CD4-positive, alpha-beta memory T cell (primary cell): Measurements from ENCODE around the gene THSD4. TPM values are rescaled to one million over a fixed set of nuclear protein-coding genes. Genes with fewer than 3 reads are reported as not detected.

Experiments used
- CTCF ChIA-PET: fragments of 350-600 bp; sonication (Branson Sonifier 250); formaldehyde crosslinking; loops from one replicate; lab custom pipeline; 2021; ENCODE audit warnings: inconsistent platforms; ENCODE audit not compliant: partially characterized antibody; lab: Charles Lee
- POLR2A ChIA-PET: fragments of 350-600 bp; sonication (Branson Sonifier 250); formaldehyde crosslinking; loops from one replicate; lab custom pipeline; 2021; ENCODE audit not compliant: partially characterized antibody; lab: Charles Lee
- DNase-seq, 5 donors: peaks; one replicate each; pipeline versions ENCODE4 v3.0.0 to v3.0.0-alpha.2; 2020 to 2022; ENCODE audit warnings: mixed read lengths in 1 of 5
- H3K27ac ChIP-seq: one replicate; pipeline ENCODE4 v1.7.0; 2013; ENCODE audit warnings: low read depth, low read length
- H3K27me3 ChIP-seq: 2 replicates; pipeline ENCODE4 v1.7.0; 2013; ENCODE audit warnings: mild to moderate bottlenecking, low read length, moderate library complexity; ENCODE audit not compliant: insufficient read depth
- H3K36me3 ChIP-seq: 2 replicates; pipeline ENCODE4 v1.7.0; 2013; ENCODE audit warnings: mild to moderate bottlenecking, low read length, moderate library complexity; ENCODE audit not compliant: insufficient read depth
- H3K4me1 ChIP-seq: 2 replicates; pipeline ENCODE4 v1.7.0; 2013; ENCODE audit warnings: mild to moderate bottlenecking, low read length, moderate library complexity; ENCODE audit not compliant: insufficient read depth
- H3K4me3 ChIP-seq, 2 donors: one replicate each; pipeline ENCODE4 v1.7.0; 2013; ENCODE audit warnings: low read length in 2 of 2, mild to moderate bottlenecking in 1 of 2
- H3K9me3 ChIP-seq, 2 donors: one replicate each; pipeline ENCODE4 v1.7.0; 2013; ENCODE audit warnings: low read length in 2 of 2, control low read depth in 1 of 2; ENCODE audit not compliant: control insufficient read depth in 1 of 2
- H3K27ac Mint-ChIP-seq, 7 donors: one replicate each; pipeline ENCODE4 v1.8.0; 2020 to 2021; ENCODE audit warnings: mixed read lengths in 7 of 7, mild to moderate bottlenecking in 6 of 7, inconsistent platforms in 3 of 7, moderate library complexity in 3 of 7
- H3K27me3 Mint-ChIP-seq, 2 donors: one replicate each; pipeline ENCODE4 v1.8.0; 2020 to 2021; ENCODE audit warnings: mixed read lengths in 2 of 2
- H3K36me3 Mint-ChIP-seq, 2 donors: one replicate each; pipeline ENCODE4 v1.8.0; 2020 to 2021; ENCODE audit warnings: mixed read lengths in 2 of 2, inconsistent platforms in 1 of 2, mild to moderate bottlenecking in 1 of 2
- H3K4me1 Mint-ChIP-seq, 4 donors: one replicate each; pipeline ENCODE4 v1.8.0; 2020 to 2021; ENCODE audit warnings: mixed read lengths in 4 of 4, mild to moderate bottlenecking in 1 of 4
- H3K4me3 Mint-ChIP-seq, 8 donors: one replicate each; pipeline ENCODE4 v1.8.0; 2020 to 2021; ENCODE audit warnings: mixed read lengths in 8 of 8, mild to moderate bottlenecking in 7 of 8, moderate library complexity in 6 of 8, inconsistent platforms in 3 of 8
- H3K9me3 Mint-ChIP-seq, 8 donors: one replicate each; pipeline ENCODE4 v1.8.0; 2020 to 2021; ENCODE audit warnings: mixed read lengths in 8 of 8, mild to moderate bottlenecking in 5 of 8, inconsistent platforms in 3 of 8, moderate library complexity in 1 of 8
- intact Hi-C: fragments of 100-400 bp; cut with micrococcal nuclease; formaldehyde crosslinking; loops from one replicate; pipeline ENCODE4 v1.15.1; 2023
- polyA plus RNA-seq, 2 donors: library from polyadenylated mRNA; unstranded; fragments of 300-500 nt; fragmentation: Illumina TruSeq; gene quantifications; one replicate each; pipeline ENCODE4 v1.2.3, GENCODE V29; 2021
- total RNA-seq, 2 experiments: library from RNA; stranded (reverse); gene quantifications; one replicate each; pipeline ENCODE4 v1.2.3, GENCODE V29; 2021

The THSD4 gene
- total and polyA plus RNA-seq, 4 experiments from 2014 or later = not detected

DNA sequence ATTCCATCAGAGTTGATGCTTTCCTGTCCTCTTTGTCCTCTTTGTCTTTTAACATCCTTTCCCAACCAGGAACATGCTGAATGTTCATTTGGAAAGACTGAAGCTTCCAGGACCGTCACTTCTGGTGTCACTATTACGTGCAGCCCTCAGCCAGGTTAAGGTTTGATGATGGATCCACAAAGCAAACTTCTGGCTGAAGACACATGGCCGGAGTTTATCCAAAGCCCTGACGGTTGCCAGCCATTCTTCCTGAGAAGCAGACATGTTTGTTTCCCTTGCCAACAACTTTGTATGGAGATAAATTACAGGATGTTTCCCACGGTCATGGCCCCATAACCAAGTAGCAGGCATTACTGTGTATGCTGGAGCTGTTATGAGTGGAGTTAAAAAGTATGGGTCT lies 236.9 kb downstream of the THSD4 start:
- H3K36me3 ChIP-seq = no peaks in the 10 kb centered on the region
- Mint-ChIP-seq H3K4me3 (no peak overlapping the region), H3K36me3 (no peaks in the 10 kb centered on the region), H3K4me1 (peaks cover 1 to 8% (median 6%) of the 10 kb centered on the region in 4 donors), H3K27me3 (peaks cover 9 to 11% of the 10 kb centered on the region in 2 donors), H3K9me3 (no peaks in the 10 kb centered on the region), H3K27ac (no peak overlapping the region)
- H3K4me1 ChIP-seq = no peaks in the 10 kb centered on the region
- ChIA-PET POLR2A (no interaction called here), CTCF (no interaction called here)
- H3K27me3 ChIP-seq = no peaks in the 10 kb centered on the region
- DNase-seq = no peak
- H3K27ac ChIP-seq = no peak overlapping the region
- intact Hi-C loops = no loop called here
- H3K4me3 ChIP-seq = no peak overlapping the region
- H3K9me3 ChIP-seq = no peaks in the 10 kb centered on the region

DNA sequence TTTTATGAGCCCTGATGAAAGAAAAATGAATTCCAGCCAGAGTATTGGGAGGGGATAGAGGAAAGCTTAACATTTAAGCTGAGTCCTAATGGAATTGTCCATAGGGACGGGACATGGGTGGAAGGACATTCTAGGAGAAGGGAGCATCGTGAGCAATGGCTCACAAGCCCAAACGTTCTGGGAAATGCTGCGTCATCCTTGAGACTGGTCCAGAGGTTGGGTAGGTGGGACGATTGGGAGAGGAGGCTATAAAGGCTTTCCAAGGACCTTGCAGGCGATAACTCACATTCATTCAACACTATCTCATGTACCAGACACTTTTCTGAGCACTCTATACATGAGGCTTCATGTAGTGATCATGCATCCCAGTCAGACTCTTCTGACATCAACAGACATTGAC lies 237.5 kb downstream of the THSD4 start:
- no peak for DNase-seq
- no peak overlapping the region for H3K27ac Mint-ChIP-seq
- H3K4me1 ChIP-seq = no peaks in the 10 kb centered on the region
- intact Hi-C loops = no loop called here
- H3K9me3 ChIP-seq = no peaks in the 10 kb centered on the region
- no peak overlapping the region for H3K4me3 ChIP-seq
- H3K36me3 Mint-ChIP-seq = no peaks in the 10 kb centered on the region
- no peaks in the 10 kb centered on the region for H3K27me3 ChIP-seq
- H3K36me3 ChIP-seq = no peaks in the 10 kb centered on the region
- ChIA-PET POLR2A (no interaction called here), CTCF (no interaction called here)
- peaks cover 0 to 8% (median 6%) of the 10 kb centered on the region in 4 donors for H3K4me1 Mint-ChIP-seq
- peaks cover 8 to 10% of the 10 kb centered on the region in 2 donors for H3K27me3 Mint-ChIP-seq
- no peak overlapping the region for H3K27ac ChIP-seq
- no peaks in the 10 kb centered on the region for H3K9me3 Mint-ChIP-seq
- H3K4me3 Mint-ChIP-seq = no peak overlapping the region

DNA sequence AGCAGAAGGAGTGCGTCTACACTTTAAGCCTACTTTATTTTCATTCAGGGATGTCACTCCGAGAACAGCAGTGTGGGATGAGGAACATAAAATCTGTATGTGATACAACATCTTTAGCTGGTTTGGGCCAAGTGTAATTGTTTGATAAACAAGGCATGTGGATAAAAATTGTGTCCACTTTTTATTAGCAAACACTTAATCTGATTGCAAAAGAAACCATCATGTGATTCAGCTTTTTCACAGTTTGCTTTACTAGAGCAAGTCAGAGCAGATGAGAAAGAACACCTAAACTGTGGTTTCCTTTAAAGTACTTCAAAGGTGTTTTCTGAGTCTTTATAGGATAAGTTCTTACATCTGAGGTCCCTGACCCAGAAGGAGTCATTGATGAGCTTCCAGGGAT lies 237.9 kb downstream of the THSD4 start:
- H3K9me3 ChIP-seq = no peaks in the 10 kb centered on the region
- ChIA-PET CTCF (no interaction called here), POLR2A (no interaction called here)
- Mint-ChIP-seq H3K9me3 (no peaks in the 10 kb centered on the region), H3K36me3 (no peaks in the 10 kb centered on the region), H3K4me1 (peaks cover 0 to 8% (median 6%) of the 10 kb centered on the region in 4 donors), H3K27me3 (peaks cover 8% of the 10 kb centered on the region in 2 donors), H3K4me3 (no peak overlapping the region), H3K27ac (no peak overlapping the region)
- H3K27me3 ChIP-seq = no peaks in the 10 kb centered on the region
- H3K4me3 ChIP-seq = no peak overlapping the region
- no peaks in the 10 kb centered on the region for H3K4me1 ChIP-seq
- DNase-seq = no peak
- no peaks in the 10 kb centered on the region for H3K36me3 ChIP-seq
- H3K27ac ChIP-seq = no peak overlapping the region
- intact Hi-C loops = no loop called here

DNA sequence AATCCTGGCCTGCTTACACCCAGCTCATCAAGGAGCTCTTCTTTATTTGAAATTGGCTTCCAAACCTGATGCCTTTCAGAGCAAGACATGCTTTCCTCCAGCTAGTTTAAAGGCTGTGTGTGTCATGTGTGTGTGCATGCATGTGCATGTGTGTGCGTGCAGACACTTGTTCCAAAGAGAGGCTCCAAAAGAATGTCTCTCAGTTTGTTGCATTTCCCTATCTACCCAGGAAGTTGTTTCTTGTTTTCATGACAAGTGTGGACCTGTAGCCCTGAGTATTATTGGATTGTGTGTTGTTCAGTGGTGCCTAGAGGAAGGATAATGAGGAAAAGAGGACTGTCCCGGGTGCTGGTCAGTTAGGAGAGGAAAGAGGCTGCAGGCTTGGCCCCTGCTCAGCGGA lies 240.0 kb downstream of the THSD4 start:
- no peak for DNase-seq
- no peak overlapping the region for H3K4me3 ChIP-seq
- H3K4me1 ChIP-seq = no peaks in the 10 kb centered on the region
- no peaks in the 10 kb centered on the region for H3K27me3 ChIP-seq
- no peak overlapping the region for H3K27ac ChIP-seq
- H3K9me3 ChIP-seq = no peaks in the 10 kb centered on the region
- intact Hi-C loops = no loop called here
- Mint-ChIP-seq H3K36me3 (no peaks in the 10 kb centered on the region), H3K4me3 (no peak overlapping the region), H3K27ac (no peak overlapping the region), H3K9me3 (no peaks in the 10 kb centered on the region), H3K27me3 (peaks cover 2 to 11% of the 10 kb centered on the region in 2 donors), H3K4me1 (peaks cover 0 to 8% (median 6%) of the 10 kb centered on the region in 4 donors)
- H3K36me3 ChIP-seq = no peaks in the 10 kb centered on the region
- ChIA-PET POLR2A (no interaction called here), CTCF (no interaction called here)

DNA sequence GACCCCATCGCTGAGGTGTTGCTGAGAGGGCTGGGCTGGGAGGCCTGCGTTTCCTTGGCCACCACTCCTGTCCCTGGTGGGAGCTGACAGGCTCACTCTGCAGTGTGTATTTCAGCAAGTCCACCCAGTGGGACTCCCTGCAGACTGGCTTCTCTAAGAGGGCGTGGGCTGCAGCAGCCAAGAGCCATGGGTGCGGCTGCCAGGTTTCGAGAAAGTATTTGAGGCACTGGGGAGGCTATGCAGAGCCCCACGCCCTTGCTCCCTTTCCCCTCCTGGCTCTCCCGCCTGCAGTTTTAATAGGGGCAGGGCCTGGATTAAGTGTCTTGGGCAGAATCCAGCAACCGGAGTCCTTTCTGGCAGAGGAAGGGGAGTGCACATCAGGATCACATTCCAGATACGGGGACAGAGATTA lies 242.1 kb downstream of the THSD4 start:
- H3K4me1 ChIP-seq = no peaks in the 10 kb centered on the region
- no peaks in the 10 kb centered on the region for H3K9me3 ChIP-seq
- H3K4me1 Mint-ChIP-seq = peaks cover 0 to 8% (median 6%) of the 10 kb centered on the region in 4 donors
- H3K4me3 Mint-ChIP-seq = no peak overlapping the region
- H3K4me3 ChIP-seq = no peak overlapping the region
- DNase-seq = no peak
- H3K27ac ChIP-seq = no peak overlapping the region
- ChIA-PET POLR2A (no interaction called here), CTCF (no interaction called here)
- peaks cover 0 to 9% of the 10 kb centered on the region in 2 donors for H3K27me3 Mint-ChIP-seq
- H3K36me3 ChIP-seq = no peaks in the 10 kb centered on the region
- intact Hi-C loops = no loop called here
- H3K36me3 Mint-ChIP-seq = no peaks in the 10 kb centered on the region
- H3K27ac Mint-ChIP-seq = no peak overlapping the region
- no peaks in the 10 kb centered on the region for H3K9me3 Mint-ChIP-seq
- no peaks in the 10 kb centered on the region for H3K27me3 ChIP-seq

DNA sequence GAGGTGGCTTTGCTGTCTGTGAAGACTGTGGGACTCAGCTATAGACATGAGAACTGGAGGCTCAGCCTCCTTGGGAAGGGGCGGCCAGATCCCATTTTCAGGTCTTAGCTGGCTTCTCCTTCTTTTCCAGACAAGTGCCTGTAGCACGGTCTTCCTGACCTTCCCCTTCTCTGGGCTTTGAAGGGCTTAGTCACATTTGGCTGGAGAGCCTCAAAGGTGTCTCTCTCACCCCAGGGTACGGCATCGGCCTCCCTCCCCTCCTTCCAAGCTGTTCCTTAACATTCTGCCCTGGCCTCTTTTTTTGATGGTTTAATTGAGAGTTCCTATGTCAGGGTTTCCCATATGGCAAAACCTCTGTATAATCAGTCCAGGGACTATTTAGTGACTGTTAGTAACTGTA lies 242.7 kb downstream of the THSD4 start:
- Histone ChIP-seq H3K4me1 (no peaks in the 10 kb centered on the region), H3K27me3 (no peaks in the 10 kb centered on the region), H3K9me3 (no peaks in the 10 kb centered on the region), H3K4me3 (no peak overlapping the region), H3K36me3 (no peaks in the 10 kb centered on the region), H3K27ac (no peak overlapping the region)
- H3K9me3 Mint-ChIP-seq = no peaks in the 10 kb centered on the region
- H3K27ac Mint-ChIP-seq = no peak overlapping the region
- peaks cover 0 to 3% (median 2%) of the 10 kb centered on the region in 4 donors for H3K4me1 Mint-ChIP-seq
- H3K4me3 Mint-ChIP-seq = no peak overlapping the region
- peaks cover 0 to 9% of the 10 kb centered on the region in 2 donors for H3K27me3 Mint-ChIP-seq
- ChIA-PET CTCF (no interaction called here), POLR2A (no interaction called here)
- no peak for DNase-seq
- no peaks in the 10 kb centered on the region for H3K36me3 Mint-ChIP-seq
- intact Hi-C loops = no loop called here

DNA sequence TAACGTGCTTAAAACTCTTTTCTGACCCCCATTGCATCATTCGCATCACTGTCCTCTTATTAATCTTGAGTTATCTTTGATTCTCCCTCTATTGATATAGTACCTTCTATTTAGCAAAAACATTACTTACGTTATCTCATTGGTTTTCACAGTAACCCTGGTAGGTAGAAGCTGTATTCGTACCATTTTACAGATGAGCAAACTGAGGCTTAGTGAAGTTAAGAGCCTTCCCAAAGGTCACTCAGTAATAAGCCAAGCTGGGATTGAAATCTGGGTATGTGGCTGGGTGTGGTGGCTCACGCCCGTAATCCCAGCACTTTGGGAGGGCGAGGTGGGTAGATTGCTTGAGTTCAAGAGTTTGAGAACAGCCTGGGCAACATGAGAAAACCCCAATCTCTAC lies 244.0 kb downstream of the THSD4 start:
- Mint-ChIP-seq H3K27ac (no peak overlapping the region), H3K4me1 (no peaks in the 10 kb centered on the region)

DNA sequence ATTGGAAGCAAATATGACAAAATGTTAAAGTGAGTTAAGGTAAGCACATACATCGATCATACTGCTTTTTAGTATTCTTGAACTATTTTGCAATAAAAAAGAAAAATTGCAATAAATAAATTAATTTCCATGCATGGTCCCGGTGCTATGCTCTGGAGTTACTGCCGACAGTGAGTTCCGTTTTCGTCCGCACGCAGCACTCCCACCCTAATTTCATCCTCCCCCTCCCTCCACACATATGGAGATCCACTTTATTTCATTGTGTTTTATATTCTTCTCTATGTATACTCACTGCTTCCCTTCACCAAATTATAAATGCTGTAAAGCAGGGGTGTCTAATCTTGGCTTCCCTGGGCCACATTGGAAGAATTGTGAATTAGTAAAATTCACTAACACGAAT lies 247.3 kb downstream of the THSD4 start:
- Histone ChIP-seq H3K27me3 (no peaks in the 10 kb centered on the region), H3K9me3 (no peaks in the 10 kb centered on the region), H3K4me1 (no peaks in the 10 kb centered on the region), H3K27ac (no peak overlapping the region), H3K36me3 (no peaks in the 10 kb centered on the region), H3K4me3 (no peak overlapping the region)
- CTCF ChIA-PET = no interaction called here
- Mint-ChIP-seq H3K4me1 (peaks cover 0 to 7% (median 2%) of the 10 kb centered on the region in 4 donors), H3K4me3 (no peak overlapping the region), H3K36me3 (no peaks in the 10 kb centered on the region), H3K9me3 (peaks cover 0 to 16% (median 7%) of the 10 kb centered on the region in 8 donors), H3K27me3 (peaks cover 2 to 3% of the 10 kb centered on the region in 2 donors), H3K27ac (no peak overlapping the region)
- DNase-seq = no peak
- POLR2A ChIA-PET = no interaction called here
- intact Hi-C loops = no loop called here

More for the DNA sequence above, 244.0 kb downstream of the THSD4 start:
- no peaks in the 10 kb centered on the region for H3K9me3 ChIP-seq
- Mint-ChIP-seq H3K4me3 (no peak overlapping the region), H3K9me3 (no peaks in the 10 kb centered on the region), H3K27me3 (peaks cover under 1 to 9% of the 10 kb centered on the region in 2 donors), H3K36me3 (no peaks in the 10 kb centered on the region)
- H3K4me1 ChIP-seq = no peaks in the 10 kb centered on the region
- intact Hi-C loops = no loop called here
- no peak for DNase-seq
- H3K27ac ChIP-seq = no peak overlapping the region
- H3K36me3 ChIP-seq = no peaks in the 10 kb centered on the region
- H3K4me3 ChIP-seq = no peak overlapping the region
- POLR2A ChIA-PET = no interaction called here
- CTCF ChIA-PET = interaction anchor here (1.0 kb wide), 1 partner anchor 27 kb away, joined by 4 read pairs; no protein-coding TSS in a partner anchor
- no peaks in the 10 kb centered on the region for H3K27me3 ChIP-seq
